Panc1 (cell line): ENCODE results near the gene NFKB1. TPM values are rescaled to one million over a fixed set of nuclear protein-coding genes. Genes with fewer than 3 reads are reported as not detected.

Experiments used
- ATAC-seq: fragments of 200-7000 bp; cut with Tn5 transposase; 2 replicates; pipeline ENCODE4 v1.9.1; 2020; ENCODE audit warnings: mild to moderate bottlenecking, moderate library complexity
- BruUV-seq: library from RNA; stranded (reverse); fragments of 400-500 nt; replicated peaks from 2 replicates; lab custom pipeline; 2021; lab: Mats Ljungman, UMichigan
- CTCF ChIA-PET: fragments of 300-600 bp; sonication (Branson Sonifier 250); formaldehyde crosslinking; loops from one replicate; lab custom pipeline; 2022; ENCODE audit warnings: antibody characterized with exemption; lab: Charles Lee
- POLR2A ChIA-PET: fragments of 300-600 bp; sonication (Branson Sonifier 250); formaldehyde crosslinking; loops from one replicate; lab custom pipeline; 2022; ENCODE audit warnings: antibody characterized with exemption; lab: Charles Lee
- DNase-seq: peaks from one replicate; pipeline ENCODE4 v3.0.0-alpha.2; 2010; ENCODE audit warnings: low read depth, low spot score
- H3K27ac ChIP-seq: 2 replicates; pipeline ENCODE4 v1.5.1; 2011; ENCODE audit warnings: mild to moderate bottlenecking, low read length, inconsistent platforms
- H3K27me3 ChIP-seq: fragments of 200-500 bp; sonication (Bioruptor generic); 2 replicates; pipeline ENCODE4 v1.6.0; 2014; ENCODE audit warnings: low read length, inconsistent platforms; ENCODE audit not compliant: control insufficient read depth, insufficient read depth
- H3K36me3 ChIP-seq: fragments of 200-500 bp; sonication (Bioruptor generic); 2 replicates; pipeline ENCODE4 v1.5.1; 2014; ENCODE audit warnings: inconsistent platforms, mild to moderate bottlenecking, low read length, moderate library complexity; ENCODE audit not compliant: control insufficient read depth, insufficient read depth
- H3K4me1 ChIP-seq: 2 replicates; pipeline ENCODE4 v1.5.1; 2011; ENCODE audit warnings: inconsistent platforms, mild to moderate bottlenecking, low read length, moderate library complexity; ENCODE audit not compliant: control insufficient read depth, insufficient read depth
- H3K4me3 ChIP-seq, 2 experiments: 2 replicates each; pipeline ENCODE4 v1.5.1; 2011 to 2012; ENCODE audit warnings: low read depth in 2 of 2, low read length in 2 of 2, mild to moderate bottlenecking in 2 of 2, inconsistent platforms in 1 of 2, moderate library complexity in 1 of 2
- H3K9me3 ChIP-seq: fragments of 200-500 bp; sonication (Bioruptor generic); 2 replicates; pipeline ENCODE4 v1.5.1; 2014; ENCODE audit warnings: low read depth, mild to moderate bottlenecking, inconsistent platforms, low read length, moderate library complexity; ENCODE audit not compliant: control insufficient read depth, insufficient read depth
- CTCF ChIP-seq: fragments of 450-650 bp; IDR thresholded peaks from 2 replicates; pipeline ENCODE4 v1.5.1; 2017; ENCODE audit warnings: mild to moderate bottlenecking
- POLR2AphosphoS5 ChIP-seq: IDR thresholded peaks from 2 replicates; pipeline ENCODE4 v1.6.1; 2012; ENCODE audit warnings: mild to moderate bottlenecking, low read depth, low read length, moderate library complexity
- REST ChIP-seq, 2 experiments: IDR thresholded peaks; 2 replicates each; pipeline ENCODE4 v1.6.1; 2011 to 2012; ENCODE audit warnings: low read depth in 2 of 2, control low read depth in 1 of 2, low read length in 1 of 2, mild to moderate bottlenecking in 1 of 2, moderate library complexity in 1 of 2; ENCODE audit not compliant: insufficient read depth in 1 of 2
- SIN3A ChIP-seq: IDR thresholded peaks from 2 replicates; pipeline ENCODE4 v1.6.1; 2012; ENCODE audit warnings: low read depth, mild to moderate bottlenecking, low read length, moderate library complexity, borderline replicate concordance; ENCODE audit not compliant: insufficient read depth
- TCF7L2 ChIP-seq: IDR thresholded peaks from 2 replicates; pipeline ENCODE4 v1.6.1; 2011; ENCODE audit warnings: mild to moderate bottlenecking, low read depth, low read length, inconsistent platforms
- in situ Hi-C: cut with HindIII; loops from 2 replicates; pipeline ENCODE4 v1.10.0; 2016; ENCODE audit warnings: low sequenced_read_pairs, low pct_unique_long_range_greater_than_20kb
- intact Hi-C: fragments of 100-400 bp; cut with micrococcal nuclease; formaldehyde crosslinking; loops from one replicate; pipeline ENCODE4 v1.10.0; 2022; ENCODE audit not compliant: unreplicated experiment
- total RNA-seq: library from RNA; stranded (reverse); gene quantifications from one replicate; pipeline ENCODE4 v1.2.1, GENCODE V29; 2021; ENCODE audit not compliant: unreplicated experiment

The NFKB1 gene
- total RNA-seq, 1 experiment from 2014 or later: 29.0 TPM

- Histone ChIP-seq H3K27me3 (no peaks in the 10 kb centered on the region), H3K36me3 (no peaks in the 10 kb centered on the region), H3K27ac (no peak overlapping the region), H3K4me1 (no peaks in the 10 kb centered on the region), H3K9me3 (no peaks in the 10 kb centered on the region), H3K4me3 (no peak overlapping the region)
- in situ Hi-C loops: no loop called here
- intact Hi-C loops: no loop called here
- DNase-seq (no peak), ATAC-seq (no peak; the same call in 1 of the 2 replicates)
- ChIA-PET CTCF (no interaction called here), POLR2A (no interaction called here)
- BruUV-seq: no TSS peak
- TF ChIP-seq SIN3A (no peak), TCF7L2 (no peak), CTCF (no peak), REST (IDR thresholded peaks at IDR 0.05; ENCODE audit: insufficient read depth in 1 of 2, low read depth in 2 of 2, low read length in 1 of 2) (no peak), POLR2AphosphoS5 (no peak)
Observed at GRCh38 chr4:102551958-102552565, 50.9 kb downstream of the NFKB1 start.

- ChIA-PET POLR2A (no interaction called here), CTCF (no interaction called here)
- no peak for TF ChIP-seq TCF7L2
- no peak for TF ChIP-seq CTCF
- TF ChIP-seq REST (IDR thresholded peaks at IDR 0.05; ENCODE audit: insufficient read depth in 1 of 2, low read depth in 2 of 2, low read length in 1 of 2): no peak
- no peak for TF ChIP-seq SIN3A
- TF ChIP-seq POLR2AphosphoS5: no peak
- in situ Hi-C loops (no loop called here), intact Hi-C loops (no loop called here)
- H3K4me1 ChIP-seq: no peaks in the 10 kb centered on the region
- H3K27ac ChIP-seq: no peak overlapping the region
- no peaks in the 10 kb centered on the region for H3K36me3 ChIP-seq
- BruUV-seq: no TSS peak
- no peaks in the 10 kb centered on the region for H3K27me3 ChIP-seq
- H3K9me3 ChIP-seq: no peaks in the 10 kb centered on the region
- ATAC-seq (no peak), DNase-seq (no peak)
- H3K4me3 ChIP-seq: no peak overlapping the region
Observed at GRCh38 chr4:102552781-102553180, 51.6 kb downstream of the NFKB1 start.
